GM12878 (cell line): ENCODE data around the gene APOBEC3H. TPM values are rescaled to one million over a fixed set of nuclear protein-coding genes. Genes with fewer than 3 reads are reported as not detected.

Experiments
- ATAC-seq: fragments of 200-7000 bp; cut with Tn5 transposase; 3 replicates; pipeline ENCODE4 v1.9.1; 2020; ENCODE audit warnings: mild to moderate bottlenecking, moderate library complexity
- BruUV-seq: library from RNA; stranded (reverse); fragments of 400-500 nt; replicated peaks from 2 replicates; lab custom pipeline; 2021; lab: Mats Ljungman, UMichigan
- CTCF ChIA-PET: fragments of 300-600 bp; sonication (Branson Sonifier 250); formaldehyde crosslinking; extraction: SDS; loops from one replicate; lab custom pipeline; 2021; ENCODE audit warnings: inconsistent platforms; lab: Yijun Ruan, JAX
- POLR2A ChIA-PET: fragments of 350-600 bp; formaldehyde crosslinking; extraction: SDS; loops from one replicate; lab custom pipeline; 2021; ENCODE audit warnings: inconsistent platforms; lab: Charles Lee
- RAD21 ChIA-PET: fragments of 300-600 bp; sonication (Branson Sonifier 250); formaldehyde crosslinking; loops from one replicate; lab custom pipeline; 2023; ENCODE audit warnings: antibody characterized with exemption; ENCODE audit not compliant: unreplicated experiment; lab: Charles Lee
- SMC1A ChIA-PET: fragments of 300-600 bp; sonication (Branson Sonifier 250); formaldehyde crosslinking; loops from one replicate; lab custom pipeline; 2023; ENCODE audit not compliant: unreplicated experiment, uncharacterized antibody; lab: Charles Lee
- DNase-seq: peaks from one replicate; pipeline ENCODE4 v3.0.0-alpha.2; 2011; ENCODE audit warnings: low read depth, low spot score
- FAIRE-seq: peaks from 3 replicates; lab custom pipeline; 2011; peaks lifted over from hg19 to GRCh38; lab: Jason Lieb, UNC
- H2AFZ ChIP-seq: 2 replicates; pipeline ENCODE4 v1.6.0; 2011; ENCODE audit warnings: low read depth, low read length, control low read depth; ENCODE audit not compliant: control insufficient read depth
- H3K27ac ChIP-seq: 2 replicates; pipeline ENCODE4 v1.5.1; 2011; ENCODE audit warnings: control low read depth; ENCODE audit not compliant: control insufficient read depth, insufficient read depth
- H3K27me3 ChIP-seq, 2 experiments: replicated peaks in 1 of 2; 2 replicates each; pipeline versions ENCODE4 v1.6.0 to v1.6.1; 2011; ENCODE audit warnings: low read length in 1 of 2; ENCODE audit not compliant: control insufficient read depth in 2 of 2, insufficient read depth in 2 of 2
- H3K36me3 ChIP-seq, 2 experiments: 2 replicates each; pipeline ENCODE4 v1.5.1; 2011; ENCODE audit warnings: low read length in 1 of 2; ENCODE audit not compliant: control insufficient read depth in 2 of 2, insufficient read depth in 2 of 2
- H3K4me1 ChIP-seq: 2 replicates; pipeline ENCODE4 v1.6.1; 2011; ENCODE audit warnings: mild to moderate bottlenecking, low read length, moderate library complexity, mixed read lengths; ENCODE audit not compliant: control insufficient read depth, insufficient read depth
- H3K4me2 ChIP-seq: 2 replicates; pipeline ENCODE4 v1.6.0; 2011; ENCODE audit warnings: control low read depth; ENCODE audit not compliant: control insufficient read depth, insufficient read depth
- H3K4me3 ChIP-seq: fragments of 200-600 bp; sonication (generic); 2 replicates; pipeline ENCODE4 v1.5.1; 2016
- H3K79me2 ChIP-seq: 2 replicates; pipeline ENCODE4 v1.6.0; 2011; ENCODE audit warnings: low read length; ENCODE audit not compliant: control insufficient read depth, insufficient read depth
- H3K9ac ChIP-seq: 2 replicates; pipeline ENCODE4 v1.8.0; 2011; ENCODE audit warnings: low read length, control low read depth, mixed read lengths; ENCODE audit not compliant: control insufficient read depth, insufficient read depth
- H3K9me3 ChIP-seq: replicated peaks from 3 replicates; pipeline ENCODE4 v1.5.1; 2011; ENCODE audit warnings: mild to moderate bottlenecking, low read length; ENCODE audit not compliant: control insufficient read depth, insufficient read depth
- H4K20me1 ChIP-seq: 2 replicates; pipeline ENCODE4 v1.6.0; 2011; ENCODE audit not compliant: control insufficient read depth, insufficient read depth
- CBFB ChIP-seq: IDR thresholded peaks from 2 replicates; pipeline ENCODE4 v1.6.1; 2016; ENCODE audit warnings: antibody characterized with exemption, low read depth
- EGR1 ChIP-seq, 2 experiments: IDR thresholded peaks; 1 replicate in 1 of 2; 2 replicates in 1 of 2; pipeline ENCODE4 v1.6.1; 2011 to 2012; ENCODE audit warnings: low read depth in 2 of 2, low read length in 2 of 2, borderline replicate concordance in 1 of 2, mild to moderate bottlenecking in 1 of 2, moderate library complexity in 1 of 2
- EZH2 ChIP-seq: IDR thresholded peaks from 2 replicates; pipeline ENCODE4 v1.6.1; 2012; ENCODE audit warnings: low read depth, mild to moderate bottlenecking, control low read depth, inconsistent platforms, low read length, borderline replicate concordance; ENCODE audit not compliant: control insufficient read depth
- IKZF2 ChIP-seq, 2 experiments: fragments of 450-650 bp; IDR thresholded peaks; 2 replicates each; pipeline ENCODE4 v1.6.1; 2017; ENCODE audit warnings: mild to moderate bottlenecking in 2 of 2, moderate library complexity in 2 of 2
- IRF4 ChIP-seq: IDR thresholded peaks from 2 replicates; pipeline ENCODE4 v1.6.1; 2011; ENCODE audit warnings: low read depth, low read length
- MEF2A ChIP-seq: IDR thresholded peaks from 2 replicates; pipeline ENCODE4 v1.6.1; 2011; ENCODE audit warnings: low read depth, mild to moderate bottlenecking, low read length, moderate library complexity; ENCODE audit not compliant: insufficient read depth
- RUNX3 ChIP-seq: IDR thresholded peaks from 2 replicates; pipeline ENCODE4 v1.6.1; 2012; ENCODE audit warnings: low read length, inconsistent platforms
- SIN3A ChIP-seq: IDR thresholded peaks from 2 replicates; pipeline ENCODE4 v1.6.1; 2012; ENCODE audit warnings: low read depth, low read length, improper control_type of control experiment
- SMAD5 ChIP-seq: IDR thresholded peaks from 2 replicates; pipeline ENCODE4 v1.6.1; 2016; ENCODE audit warnings: antibody characterized with exemption, low read depth
- SPI1 ChIP-seq: IDR thresholded peaks from 2 replicates; pipeline ENCODE4 v1.6.1; 2011; ENCODE audit warnings: low read depth, mild to moderate bottlenecking, low read length, moderate library complexity, borderline replicate concordance; ENCODE audit not compliant: insufficient read depth
- STAT3 ChIP-seq: IDR thresholded peaks from 2 replicates; pipeline ENCODE4 v1.6.1; 2011; ENCODE audit warnings: low read depth, low read length, improper control_type of control experiment
- TBL1XR1 ChIP-seq: IDR thresholded peaks from 2 replicates; pipeline ENCODE4 v1.6.1; 2012; ENCODE audit warnings: low read depth, low read length, improper control_type of control experiment
- WRNIP1 ChIP-seq: IDR thresholded peaks from 2 replicates; pipeline ENCODE4 v1.6.1; 2011; ENCODE audit warnings: low read depth, low read length, improper control_type of control experiment, borderline replicate concordance
- YBX1 ChIP-seq: fragments of 450-650 bp; IDR thresholded peaks from 2 replicates; pipeline ENCODE4 v1.6.1; 2016; ENCODE audit warnings: antibody characterized with exemption
- WGBS: methylation state at CpG from one replicate; pipeline ENCODE4 v1.1.6; 2016; ENCODE audit warnings: low lambda C conversion rate; ENCODE audit not compliant: insufficient replicate concordance, insufficient coverage; ENCODE audit errors: missing lambda C conversion rate; 5-methylcytosine and 5-hydroxymethylcytosine counted together
- in situ Hi-C: fragments of 300-500 bp; cut with MboI; formaldehyde crosslinking; loops from 9 replicates; pipeline ENCODE4 v1.14.3; 2018; ENCODE audit warnings: mixed read lengths
- intact Hi-C: fragments of 100-400 bp; cut with micrococcal nuclease; formaldehyde crosslinking; loops from one replicate; pipeline ENCODE4 v1.14.2; 2022; ENCODE audit not compliant: unreplicated experiment
- polyA plus RNA-seq, 11 experiments: library from polyadenylated mRNA; depleted of rRNA in 4 of 11; unstranded in 6 of 11; stranded (reverse) in 5 of 11; fragments of >200 nt; fragmentation: Nextera tagmentation in 4 of 11; fragmentation: Illumina TruSeq in 1 of 11; extraction: Ambion mirVana in 4 of 11; extraction: Trizol in 1 of 11; gene quantifications; 1 replicate in 1 of 11; 2 replicates in 10 of 11; pipeline versions ENCODE4 v1.2.1 to v1.2.3, GENCODE V29; 2011 to 2016; ENCODE audit warnings: inconsistent platforms in 2 of 11, missing spikeins in 2 of 11, low read depth in 1 of 11
- total RNA-seq, 4 experiments: library from RNA; depleted of rRNA in 3 of 4; stranded (reverse); fragments of >200 nt in 3 of 4; fragmentation: Illumina TruSeq in 1 of 4; extraction: Trizol in 1 of 4; gene quantifications; 2 replicates each; pipeline versions ENCODE4 v1.2.1 to v1.2.3, GENCODE V29; 2013 to 2021
- TF ChIP-seq, protein P1 (sequence below): IDR thresholded peaks from 2 replicates; pipeline ENCODE4 v1.6.1; 2011; ENCODE audit warnings: low read depth, mild to moderate bottlenecking, low read length, moderate library complexity, borderline replicate concordance; ENCODE audit errors: extremely low read depth
- TF ChIP-seq, protein P2 (sequence below): IDR thresholded peaks from 2 replicates; pipeline ENCODE4 v1.6.1; 2012; ENCODE audit warnings: low read depth, low read length, improper control_type of control experiment
- TF ChIP-seq, protein P3 (sequence below): fragments of 450-650 bp; formaldehyde crosslinking; IDR thresholded peaks from 2 replicates; pipeline ENCODE4 v1.4.0; 2020; ENCODE audit warnings: mild to moderate bottlenecking, moderate library complexity
- TF ChIP-seq, protein P4 (sequence below): fragments of 450-650 bp; IDR thresholded peaks from 2 replicates; pipeline ENCODE4 v1.6.1; 2017; ENCODE audit warnings: borderline replicate concordance

Gene APOBEC3H
- total and polyA plus RNA-seq, 10 of the 15 experiments (the other 5 are each of a cell fraction or from before 2014, with no cell fraction given), result 7.5 to 23.0 (median 14.8) TPM

DNA sequence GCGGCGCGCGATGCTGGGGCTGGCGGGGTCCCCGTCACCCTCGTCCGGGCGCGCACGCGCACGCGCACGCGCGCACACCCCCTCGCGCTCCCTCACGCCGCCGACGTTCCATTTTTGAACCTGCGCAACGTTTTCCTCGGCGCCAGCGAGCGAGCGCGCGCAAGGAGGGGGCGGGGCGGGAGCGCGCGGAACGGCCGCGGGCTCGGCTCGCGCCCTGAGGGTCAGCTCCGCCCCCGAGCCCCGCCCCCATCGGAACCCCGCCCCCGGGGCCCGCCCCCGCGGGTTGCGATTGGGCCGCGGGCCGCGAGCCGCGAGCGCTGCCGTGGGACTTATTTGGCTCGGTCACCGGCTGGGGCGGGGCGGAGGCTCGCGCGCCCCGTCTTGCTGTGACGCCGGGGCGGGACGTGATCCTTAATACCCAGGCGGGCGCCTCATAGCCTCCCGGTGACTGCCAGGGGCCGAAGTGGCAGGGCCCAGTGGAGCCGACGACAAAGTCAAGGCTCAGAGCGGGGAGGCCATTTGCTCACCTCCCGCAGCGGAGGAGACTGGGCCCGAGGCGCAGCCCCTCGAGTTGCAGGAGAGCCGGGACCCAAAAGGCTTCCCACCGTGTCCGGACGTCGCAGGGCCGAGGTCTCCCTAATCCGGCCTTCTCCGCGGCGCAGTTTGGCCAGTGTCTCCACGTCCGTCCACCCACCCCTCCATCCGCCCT lies 55.6 kb downstream of the APOBEC3H start, which contains the start of gene CBX7:
Gene CBX7 (minus strand): TSS at position 170 of the 709 bp plus-strand sequence. CDS start 236 bp downstream, outside the sequence.
- Histone ChIP-seq H3K4me3 (peak within 1 kb of the TSS; percentile 80), H3K4me2 (peak within 1 kb of the TSS; percentile 97), H3K79me2 (peaks cover 36% of the 10 kb centered on the region), H4K20me1 (no peaks in the 10 kb centered on the region), H3K9ac (peak within 1 kb of the TSS; percentile 82), H3K9me3 (no peaks in the 10 kb centered on the region), H3K4me1 (peaks cover 41% of the 10 kb centered on the region), H2AFZ (peak within 1 kb of the TSS; percentile 88), H3K27me3 (peaks cover 3 to 12% of the 10 kb centered on the region in 2 experiments), H3K36me3 (no peaks in the 10 kb centered on the region; a peak in 1 of 4 replicates), H3K27ac (peak within 1 kb of the TSS; percentile 73)
- SMC1A ChIA-PET, result interaction anchor here (1.4 kb wide), 1 partner anchor 166 kb away, joined by 4 read pairs; no protein-coding TSS in a partner anchor
- no TSS peak for BruUV-seq
- in situ Hi-C loops, result loop anchor here (25.0 kb wide), 1 partner anchor 360 kb away; the partner anchor contains the start of genes ATF4 and MIEF1
- CTCF ChIA-PET, result interaction anchor here (1.3 to 2.6 kb wide), 2 partner anchors 191 to 282 kb away, joined by 3 to 10 read pairs; no protein-coding TSS in a partner anchor
- FAIRE-seq (no peak), ATAC-seq (peak; percentile 79), DNase-seq (peak; percentile 46)
- RAD21 ChIA-PET, result interaction anchor here (0.6 to 6.4 kb wide), 8 partner anchors 10 to 376 kb away, joined by 3 to 32 read pairs (median 4); partner anchors contain the start of genes APOBEC3B, APOBEC3H, CBX6 and RPL3
- POLR2A ChIA-PET, result interaction anchor here (1.6 to 2.8 kb wide), 2 partner anchors 39 to 166 kb away, joined by 3 to 21 read pairs; partner anchors contain the start of gene RPL3
- intact Hi-C loops, result loop anchor here (5.0 kb wide), 2 partner anchors 165 to 280 kb away; partner anchors contain the start of genes CBX6 and RPL3
- WGBS, result 1% methylated on average over 22 of the region's 98 CpGs
- TF ChIP-seq, protein P1, sequence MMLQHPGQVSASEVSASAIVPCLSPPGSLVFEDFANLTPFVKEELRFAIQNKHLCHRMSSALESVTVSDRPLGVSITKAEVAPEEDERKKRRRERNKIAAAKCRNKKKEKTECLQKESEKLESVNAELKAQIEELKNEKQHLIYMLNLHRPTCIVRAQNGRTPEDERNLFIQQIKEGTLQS, result no peak
- no peak for TF ChIP-seq IRF4
- TF ChIP-seq, protein P2, sequence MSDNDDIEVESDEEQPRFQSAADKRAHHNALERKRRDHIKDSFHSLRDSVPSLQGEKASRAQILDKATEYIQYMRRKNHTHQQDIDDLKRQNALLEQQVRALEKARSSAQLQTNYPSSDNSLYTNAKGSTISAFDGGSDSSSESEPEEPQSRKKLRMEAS, result 0 out of 2 replicates have a peak, but pooled peaks have one; percentile 42
- no peak for TF ChIP-seq YBX1
- TF ChIP-seq, protein P3, sequence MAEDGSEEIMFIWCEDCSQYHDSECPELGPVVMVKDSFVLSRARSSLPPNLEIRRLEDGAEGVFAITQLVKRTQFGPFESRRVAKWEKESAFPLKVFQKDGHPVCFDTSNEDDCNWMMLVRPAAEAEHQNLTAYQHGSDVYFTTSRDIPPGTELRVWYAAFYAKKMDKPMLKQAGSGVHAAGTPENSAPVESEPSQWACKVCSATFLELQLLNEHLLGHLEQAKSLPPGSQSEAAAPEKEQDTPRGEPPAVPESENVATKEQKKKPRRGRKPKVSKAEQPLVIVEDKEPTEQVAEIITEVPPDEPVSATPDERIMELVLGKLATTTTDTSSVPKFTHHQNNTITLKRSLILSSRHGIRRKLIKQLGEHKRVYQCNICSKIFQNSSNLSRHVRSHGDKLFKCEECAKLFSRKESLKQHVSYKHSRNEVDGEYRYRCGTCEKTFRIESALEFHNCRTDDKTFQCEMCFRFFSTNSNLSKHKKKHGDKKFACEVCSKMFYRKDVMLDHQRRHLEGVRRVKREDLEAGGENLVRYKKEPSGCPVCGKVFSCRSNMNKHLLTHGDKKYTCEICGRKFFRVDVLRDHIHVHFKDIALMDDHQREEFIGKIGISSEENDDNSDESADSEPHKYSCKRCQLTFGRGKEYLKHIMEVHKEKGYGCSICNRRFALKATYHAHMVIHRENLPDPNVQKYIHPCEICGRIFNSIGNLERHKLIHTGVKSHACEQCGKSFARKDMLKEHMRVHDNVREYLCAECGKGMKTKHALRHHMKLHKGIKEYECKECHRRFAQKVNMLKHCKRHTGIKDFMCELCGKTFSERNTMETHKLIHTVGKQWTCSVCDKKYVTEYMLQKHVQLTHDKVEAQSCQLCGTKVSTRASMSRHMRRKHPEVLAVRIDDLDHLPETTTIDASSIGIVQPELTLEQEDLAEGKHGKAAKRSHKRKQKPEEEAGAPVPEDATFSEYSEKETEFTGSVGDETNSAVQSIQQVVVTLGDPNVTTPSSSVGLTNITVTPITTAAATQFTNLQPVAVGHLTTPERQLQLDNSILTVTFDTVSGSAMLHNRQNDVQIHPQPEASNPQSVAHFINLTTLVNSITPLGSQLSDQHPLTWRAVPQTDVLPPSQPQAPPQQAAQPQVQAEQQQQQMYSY (CRISPR knock-in tag), result no peak
- peak; percentile 13; the same call in 1 of the 2 replicates for TF ChIP-seq SIN3A
- no peak for TF ChIP-seq CBFB
- no peak for TF ChIP-seq IKZF2 (IDR thresholded peaks at IDR 0.05)
- TF ChIP-seq SMAD5, result no peak
- no peak for TF ChIP-seq SPI1
- TF ChIP-seq EGR1 (IDR thresholded peaks at IDR 0.05; ENCODE audit: borderline replicate concordance in 1 of 2, low read depth in 2 of 2, low read length in 2 of 2), result peak; percentile 76 to 91
- TF ChIP-seq TBL1XR1, result no peak
- TF ChIP-seq, protein P4, sequence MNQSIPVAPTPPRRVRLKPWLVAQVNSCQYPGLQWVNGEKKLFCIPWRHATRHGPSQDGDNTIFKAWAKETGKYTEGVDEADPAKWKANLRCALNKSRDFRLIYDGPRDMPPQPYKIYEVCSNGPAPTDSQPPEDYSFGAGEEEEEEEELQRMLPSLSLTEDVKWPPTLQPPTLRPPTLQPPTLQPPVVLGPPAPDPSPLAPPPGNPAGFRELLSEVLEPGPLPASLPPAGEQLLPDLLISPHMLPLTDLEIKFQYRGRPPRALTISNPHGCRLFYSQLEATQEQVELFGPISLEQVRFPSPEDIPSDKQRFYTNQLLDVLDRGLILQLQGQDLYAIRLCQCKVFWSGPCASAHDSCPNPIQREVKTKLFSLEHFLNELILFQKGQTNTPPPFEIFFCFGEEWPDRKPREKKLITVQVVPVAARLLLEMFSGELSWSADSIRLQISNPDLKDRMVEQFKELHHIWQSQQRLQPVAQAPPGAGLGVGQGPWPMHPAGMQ, result no peak
- TF ChIP-seq STAT3, result no peak
- TF ChIP-seq MEF2A, result no peak
- no peak for TF ChIP-seq EZH2
- TF ChIP-seq WRNIP1, result no peak
- TF ChIP-seq RUNX3, result no peak
